GM12892 (cell line): Measurements from ENCODE around the gene MEAK7.

Source experiments
- POLR2AphosphoS5 ChIP-seq: IDR thresholded peaks from 2 replicates; pipeline ENCODE4 v1.6.1; 2011; ENCODE audit warnings: low read depth, low read length, control low read depth
- TAF1 ChIP-seq: IDR thresholded peaks from 2 replicates; pipeline ENCODE4 v1.6.1; 2011; ENCODE audit warnings: low read depth, mild to moderate bottlenecking, control low read depth, low read length, borderline replicate concordance

DNA sequence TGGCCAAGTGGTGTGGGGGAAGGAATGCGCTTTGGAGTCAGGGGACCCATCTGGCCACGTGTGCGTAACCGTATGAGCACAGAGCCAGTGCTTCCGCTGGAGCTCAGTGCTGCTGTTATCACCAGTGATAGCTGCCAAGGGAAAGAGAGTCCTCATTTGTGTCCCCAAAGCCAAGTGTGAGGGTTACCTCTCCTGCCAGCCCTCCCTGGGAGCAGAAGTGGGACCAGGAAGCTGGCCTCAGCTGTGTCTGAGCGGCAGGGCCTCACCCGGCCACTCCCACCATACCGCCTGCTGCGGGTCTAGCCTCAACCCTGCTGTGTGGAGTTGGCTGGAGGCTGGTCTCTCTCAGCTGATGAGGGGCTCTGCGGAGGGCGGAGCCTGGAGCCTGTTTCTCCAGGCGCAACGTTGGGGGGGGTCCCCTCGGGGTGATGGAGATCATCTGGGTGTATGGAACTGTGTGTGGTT, 44.5 kb downstream of the MEAK7 start:
- TF ChIP-seq TAF1 (no peak), POLR2AphosphoS5 (no peak)
